HG03139 (cell line): Measurements from ENCODE around the gene KLK12.

Source experiments
- ATAC-seq: cut with Tn5 transposase; IDR thresholded peaks from one replicate; pipeline ENCODE4 v1.9.1; 2021; ENCODE audit not compliant: unreplicated experiment

The KLK12 gene

GRCh38 chr19:51055866-51056265, 21.1 kb upstream of the KLK12 start:
- ATAC-seq: no peak

- no peak for ATAC-seq
Observed at GRCh38 chr19:51047031-51047335, 12.2 kb upstream of the KLK12 start.

- no peak for ATAC-seq
Observed at GRCh38 chr19:51044327-51044726, 9.5 kb upstream of the KLK12 start.

GRCh38 chr19:51043497-51043896, 8.7 kb upstream of the KLK12 start:
- ATAC-seq: no peak

GRCh38 chr19:51040151-51040550, 5.3 kb upstream of the KLK12 start:
- no peak for ATAC-seq

- ATAC-seq: no peak
Observed at GRCh38 chr19:51036519-51036918, 1.7 kb upstream of the KLK12 start.

- no peak for ATAC-seq
Observed at GRCh38 chr19:51031880-51032225, 2.9 kb downstream of the KLK12 start.

- no peak for ATAC-seq
Observed at GRCh38 chr19:51031220-51031879, 3.5 kb downstream of the KLK12 start.

GRCh38 chr19:51030631-51031030, 4.2 kb downstream of the KLK12 start:
- ATAC-seq: no peak

GRCh38 chr19:51029718-51030117, 5.1 kb downstream of the KLK12 start:
- no peak for ATAC-seq

- ATAC-seq: no peak
Observed at GRCh38 chr19:51027873-51028272, 6.9 kb downstream of the KLK12 start.

- no peak for ATAC-seq
Observed at GRCh38 chr19:51027126-51027806, 7.5 kb downstream of the KLK12 start.

GRCh38 chr19:51026554-51026831, 8.3 kb downstream of the KLK12 start, which contains the start of gene KLK11:
Gene KLK11 (minus strand): TSS chr19:51026616. CDS start chr19:51025631, 985 bp downstream.
- no peak for ATAC-seq

GRCh38 chr19:51025809-51026553, 8.8 kb downstream of the KLK12 start:
- ATAC-seq: no peak

GRCh38 chr19:51025401-51025800, 9.4 kb downstream of the KLK12 start:
- no peak for ATAC-seq

GRCh38 chr19:51024924-51025323, 9.9 kb downstream of the KLK12 start:
- no peak for ATAC-seq

- no peak for ATAC-seq
Observed at GRCh38 chr19:51023946-51024345, 10.9 kb downstream of the KLK12 start.

GRCh38 chr19:51022526-51022925, 12.3 kb downstream of the KLK12 start:
- no peak for ATAC-seq

- ATAC-seq: no peak
Observed at GRCh38 chr19:51020988-51021651, 13.7 kb downstream of the KLK12 start.

- no peak for ATAC-seq
Observed at GRCh38 chr19:51019544-51019925, 15.3 kb downstream of the KLK12 start, which contains the start of gene KLK10. Gene KLK10 (minus strand): TSS chr19:51019709. CDS start chr19:51019130, 579 bp downstream.

- ATAC-seq: no peak
Observed at GRCh38 chr19:51018745-51019543, 15.9 kb downstream of the KLK12 start.
